ENCODE results near the gene LUZP2. TPM values are rescaled to one million over a fixed set of nuclear protein-coding genes. Genes with fewer than 3 reads are reported as not detected.

LUZP2 gene
- total and polyA plus RNA-seq, 4 donors = 0.04 to 8.8 (median 0.09) TPM; not detected in 1

- no peak for ATAC-seq (ENCODE audit: insufficient read depth, low FRiP score)
- no peak overlapping the region for H3K9ac ChIP-seq (ENCODE audit: insufficient read depth in 1 of 2, low read length in 2 of 2)
Observed at GRCh38 chr11:25052844-25053243, 556.0 kb downstream of the LUZP2 start.

GRCh38 chr11:25057861-25058260, 561.0 kb downstream of the LUZP2 start:
- no peak for TF ChIP-seq CTCF (IDR thresholded peaks at IDR 0.05; ENCODE audit: control extremely low read depth, extremely low read depth)

More at GRCh38 chr11:25052844-25053243, 556.0 kb downstream of the LUZP2 start:
- DNase-seq = no peak
- H3K27ac ChIP-seq (ENCODE audit: low read depth in 1 of 2, low read length in 1 of 2) = no peak overlapping the region
- H3K4me3 ChIP-seq = no peak overlapping the region
- H3K4me1 ChIP-seq (ENCODE audit: control insufficient read depth in 5 of 5, insufficient read depth in 5 of 5, low read length in 5 of 5) = no peaks in the 10 kb centered on the region
- H3K36me3 ChIP-seq (ENCODE audit: control insufficient read depth in 4 of 4, insufficient read depth in 4 of 4, low read length in 4 of 4) = no peaks in the 10 kb centered on the region
- H3K27me3 ChIP-seq (ENCODE audit: control insufficient read depth in 3 of 3, insufficient read depth in 3 of 3, low read length in 2 of 3) = no peaks in the 10 kb centered on the region
- no peaks in the 10 kb centered on the region for H3K9me3 ChIP-seq (ENCODE audit: control insufficient read depth in 4 of 4, insufficient read depth in 3 of 4, low read length in 3 of 4)
- no peak for TF ChIP-seq CTCF (IDR thresholded peaks at IDR 0.05; ENCODE audit: control extremely low read depth, extremely low read depth)

GRCh38 chr11:25065746-25066145, 568.9 kb downstream of the LUZP2 start:
- no peak overlapping the region for H3K4me3 ChIP-seq
- H3K4me1 ChIP-seq (ENCODE audit: control insufficient read depth in 5 of 5, insufficient read depth in 5 of 5, low read length in 5 of 5) = no peaks in the 10 kb centered on the region
- ATAC-seq (ENCODE audit: insufficient read depth, low FRiP score) (no peak), DNase-seq (no peak)
- no peak overlapping the region for H3K27ac ChIP-seq (ENCODE audit: low read depth in 1 of 2, low read length in 1 of 2)
- H3K9ac ChIP-seq (ENCODE audit: insufficient read depth in 1 of 2, low read length in 2 of 2) = no peak overlapping the region
- no peaks in the 10 kb centered on the region for H3K27me3 ChIP-seq (ENCODE audit: control insufficient read depth in 3 of 3, insufficient read depth in 3 of 3, low read length in 2 of 3)
- TF ChIP-seq CTCF (IDR thresholded peaks at IDR 0.05; ENCODE audit: control extremely low read depth, extremely low read depth) = no peak
- WGBS, 2 donors = 54 to 79% methylated on average over 1 of the region's 1 CpG
- H3K9me3 ChIP-seq (ENCODE audit: control insufficient read depth in 4 of 4, insufficient read depth in 3 of 4, low read length in 3 of 4) = no peaks in the 10 kb centered on the region
- H3K36me3 ChIP-seq (ENCODE audit: control insufficient read depth in 4 of 4, insufficient read depth in 4 of 4, low read length in 4 of 4) = no peaks in the 10 kb centered on the region

More at GRCh38 chr11:25057861-25058260, 561.0 kb downstream of the LUZP2 start:
- H3K4me3 ChIP-seq = no peak overlapping the region
- no peaks in the 10 kb centered on the region for H3K27me3 ChIP-seq (ENCODE audit: control insufficient read depth in 3 of 3, insufficient read depth in 3 of 3, low read length in 2 of 3)
- DNase-seq (no peak), ATAC-seq (ENCODE audit: insufficient read depth, low FRiP score) (no peak)
- no peaks in the 10 kb centered on the region for H3K9me3 ChIP-seq (ENCODE audit: control insufficient read depth in 4 of 4, insufficient read depth in 3 of 4, low read length in 3 of 4)
- no peak overlapping the region for H3K9ac ChIP-seq (ENCODE audit: insufficient read depth in 1 of 2, low read length in 2 of 2)
- no peaks in the 10 kb centered on the region for H3K36me3 ChIP-seq (ENCODE audit: control insufficient read depth in 4 of 4, insufficient read depth in 4 of 4, low read length in 4 of 4)
- no peaks in the 10 kb centered on the region for H3K4me1 ChIP-seq (ENCODE audit: control insufficient read depth in 5 of 5, insufficient read depth in 5 of 5, low read length in 5 of 5)
- H3K27ac ChIP-seq (ENCODE audit: low read depth in 1 of 2, low read length in 1 of 2) = no peak overlapping the region

- TF ChIP-seq CTCF (IDR thresholded peaks at IDR 0.05; ENCODE audit: control extremely low read depth, extremely low read depth) = no peak
- WGBS, 2 donors = 51 to 65% methylated on average over 2 of the region's 2 CpGs
- Histone ChIP-seq H3K27ac (ENCODE audit: low read depth in 1 of 2, low read length in 1 of 2) (no peak overlapping the region), H3K4me1 (ENCODE audit: control insufficient read depth in 5 of 5, insufficient read depth in 5 of 5, low read length in 5 of 5) (no peaks in the 10 kb centered on the region), H3K27me3 (ENCODE audit: control insufficient read depth in 3 of 3, insufficient read depth in 3 of 3, low read length in 2 of 3) (no peaks in the 10 kb centered on the region), H3K9ac (ENCODE audit: insufficient read depth in 1 of 2, low read length in 2 of 2) (no peak overlapping the region), H3K36me3 (ENCODE audit: control insufficient read depth in 4 of 4, insufficient read depth in 4 of 4, low read length in 4 of 4) (no peaks in the 10 kb centered on the region), H3K4me3 (no peak overlapping the region), H3K9me3 (ENCODE audit: control insufficient read depth in 4 of 4, insufficient read depth in 3 of 4, low read length in 3 of 4) (no peaks in the 10 kb centered on the region)
- ATAC-seq (ENCODE audit: insufficient read depth, low FRiP score) (no peak), DNase-seq (no peak)
Observed at GRCh38 chr11:25066706-25067105, 569.9 kb downstream of the LUZP2 start.
